ENCODE data around the gene TM4SF20. TPM values are rescaled to one million over a fixed set of nuclear protein-coding genes. Genes with fewer than 3 reads are reported as not detected.

Gene TM4SF20, protein sequence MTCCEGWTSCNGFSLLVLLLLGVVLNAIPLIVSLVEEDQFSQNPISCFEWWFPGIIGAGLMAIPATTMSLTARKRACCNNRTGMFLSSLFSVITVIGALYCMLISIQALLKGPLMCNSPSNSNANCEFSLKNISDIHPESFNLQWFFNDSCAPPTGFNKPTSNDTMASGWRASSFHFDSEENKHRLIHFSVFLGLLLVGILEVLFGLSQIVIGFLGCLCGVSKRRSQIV
- not detected in 2 replicates for total RNA-seq

DNA sequence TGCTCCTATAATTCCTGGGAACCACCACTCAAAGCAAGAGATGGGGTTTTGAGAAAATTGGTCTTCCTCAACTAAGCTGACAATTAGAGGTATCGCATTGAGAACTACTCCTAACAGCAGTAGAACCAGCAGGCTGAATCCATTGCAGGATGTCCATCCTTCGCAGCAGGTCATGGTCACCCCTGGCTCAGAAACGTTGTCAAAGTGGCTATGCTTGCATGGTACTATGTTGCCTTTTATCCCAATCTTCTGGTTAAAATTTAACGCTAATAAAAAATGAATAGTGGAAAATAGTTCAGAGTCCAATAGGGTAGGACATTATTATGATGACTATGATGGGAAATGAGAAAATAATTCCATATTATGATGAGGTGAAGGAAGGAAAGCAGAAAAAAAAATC lies at the start of gene TM4SF20:
Gene TM4SF20 (minus strand): TSS at position 212 of the 400 bp plus-strand sequence. CDS start 38 bp downstream, at position 174.

DNA sequence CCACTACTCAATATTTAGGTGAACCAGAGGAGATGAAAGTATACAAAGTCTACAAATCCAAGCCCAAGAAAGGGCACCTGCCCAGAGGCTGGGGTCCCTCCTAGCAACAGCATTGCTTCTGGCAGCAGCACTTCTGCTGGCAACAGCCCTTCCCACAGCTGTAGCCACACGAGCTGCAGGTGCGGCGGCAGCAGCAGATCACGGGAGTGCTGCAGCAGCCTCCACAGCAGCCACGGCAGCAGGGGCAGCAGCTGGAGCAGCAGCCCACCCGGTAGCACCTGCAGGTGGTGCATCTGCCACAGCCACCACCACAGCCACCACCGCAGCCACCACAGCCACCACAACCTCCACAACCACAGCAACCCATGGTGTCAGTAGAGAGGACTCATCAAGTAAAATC lies 8.5 kb upstream of the TM4SF20 start, which contains the start of gene SCYGR1:
Gene SCYGR1 (minus strand): TSS at position 367 of the 400 bp plus-strand sequence. CDS start 0 bp downstream, at position 367.

DNA sequence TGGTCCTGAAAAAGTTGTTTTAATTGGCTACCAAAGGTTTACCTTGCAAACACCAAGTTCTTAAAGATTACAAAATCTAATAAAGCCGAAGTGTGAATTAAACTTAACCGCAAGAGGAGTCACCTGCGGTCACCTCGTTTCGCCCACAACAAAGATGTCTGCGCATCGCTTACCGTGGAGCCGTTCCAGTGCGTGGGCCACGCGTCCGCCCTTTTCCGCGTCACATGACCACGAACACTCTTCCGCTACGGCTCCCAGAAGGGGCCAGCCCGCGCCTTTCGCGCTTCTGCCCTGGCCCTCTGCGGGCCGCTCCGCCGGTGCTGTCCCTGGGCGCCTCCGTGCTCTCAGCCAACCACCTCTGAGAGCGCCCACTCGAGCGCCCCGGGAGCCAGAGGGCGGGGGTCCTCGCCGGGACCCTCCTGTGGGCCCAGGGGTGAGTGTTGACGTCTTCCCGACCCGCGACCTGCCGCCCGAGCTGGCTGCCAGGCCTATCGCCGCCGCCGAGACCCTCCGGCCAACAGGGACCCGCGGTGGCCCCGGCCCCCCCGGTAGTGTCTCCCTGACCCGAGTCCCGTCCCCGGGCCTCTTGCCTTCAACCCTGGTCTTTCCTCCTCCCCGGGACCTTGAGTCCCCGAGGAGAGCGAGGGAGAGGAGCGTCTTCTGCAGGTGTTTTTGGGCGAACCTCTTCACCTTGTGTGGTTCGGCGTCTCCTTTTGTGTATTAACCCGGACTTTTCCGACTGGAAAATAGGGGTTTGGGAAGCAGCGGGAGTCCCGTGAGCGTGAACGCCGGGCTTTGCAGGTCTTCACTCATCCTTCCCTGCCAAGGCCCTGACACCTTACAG lies 53.9 kb downstream of the TM4SF20 start, which contains the start of gene MFF:
Gene MFF (plus strand): TSS at position 257 of the 844 bp plus-strand sequence. CDS start 5,415 bp downstream, outside the sequence.

Other genes starting within 250 kb of the TM4SF20 start
- under 0.01 and 1.9 TPM in 2 replicates for gene COL4A4, start 215.1 kb downstream of the TM4SF20 start, total RNA-seq
- gene COL4A3, start 214.7 kb downstream of the TM4SF20 start, total RNA-seq = under 0.01 and 0.96 TPM in 2 replicates
- gene MFF, start 54.1 kb downstream of the TM4SF20 start, total RNA-seq = 76.9 and 80.6 TPM in 2 replicates
- gene SCYGR1, start 8.6 kb upstream of the TM4SF20 start, total RNA-seq = not detected in 2 replicates
- 66.1 and 98.8 TPM in 2 replicates for gene AGFG1, start 92.8 kb upstream of the TM4SF20 start, total RNA-seq
- not detected in 2 replicates for gene SCYGR2, start 219.6 kb upstream of the TM4SF20 start, total RNA-seq
- gene SCYGR3, start 235.5 kb upstream of the TM4SF20 start, total RNA-seq = not detected in 2 replicates
- not detected in 2 replicates for gene SCYGR4, start 238.2 kb upstream of the TM4SF20 start, total RNA-seq

Measured in tracheal epithelial cell (primary cell).